ENCODE results near the gene S1PR4.
A peak's percentile ranks its signal among the peaks of the same experiment; 100 is the strongest.

Gene S1PR4

GRCh38 chr19:3178377-3178972, at the start of gene S1PR4:
S1PR4 (plus strand) TSS chr19:3178769; CDS start chr19:3178793, 24 bp downstream.
- DNase-seq = no peak

- DNase-seq = no peak
Measured at GRCh38 chr19:3129112-3129511, 49.5 kb upstream of the S1PR4 start.

GRCh38 chr19:3131168-3131567, 47.4 kb upstream of the S1PR4 start:
- no peak for DNase-seq

- DNase-seq = peak in 9 of 51 donors; percentile 7 to 45 (median 15)
Measured at GRCh38 chr19:3132971-3133792, 45.4 kb upstream of the S1PR4 start.

GRCh38 chr19:3133793-3134116, 44.8 kb upstream of the S1PR4 start:
- DNase-seq = no peak

GRCh38 chr19:3135961-3136683, 42.4 kb upstream of the S1PR4 start, which contains the start of gene GNA15:
GNA15 (plus strand) TSS chr19:3136033; CDS start chr19:3136451, 418 bp downstream.
- peak in 1 of 51 donors; percentile 11 for DNase-seq

- DNase-seq = no peak
Measured at GRCh38 chr19:3136684-3137055, 41.9 kb upstream of the S1PR4 start.

GRCh38 chr19:3137119-3137518, 41.5 kb upstream of the S1PR4 start:
- DNase-seq = no peak

GRCh38 chr19:3138268-3138667, 40.3 kb upstream of the S1PR4 start:
- no peak for DNase-seq

GRCh38 chr19:3140667-3141038, 37.9 kb upstream of the S1PR4 start:
- no peak for DNase-seq

- DNase-seq = no peak
Measured at GRCh38 chr19:3142292-3142670, 36.3 kb upstream of the S1PR4 start.

GRCh38 chr19:3142781-3143337, 35.7 kb upstream of the S1PR4 start:
- no peak for DNase-seq

GRCh38 chr19:3145909-3146676, 32.5 kb upstream of the S1PR4 start:
- DNase-seq = peak in 4 of 51 donors; percentile 9 to 28 (median 12)

GRCh38 chr19:3146677-3147100, 31.9 kb upstream of the S1PR4 start:
- DNase-seq = no peak

- DNase-seq = no peak
Measured at GRCh38 chr19:3148503-3148902, 30.1 kb upstream of the S1PR4 start.

GRCh38 chr19:3149089-3149488, 29.5 kb upstream of the S1PR4 start:
- no peak for DNase-seq

- DNase-seq = no peak
Measured at GRCh38 chr19:3149526-3150505, 28.8 kb upstream of the S1PR4 start.

- DNase-seq = no peak
Measured at GRCh38 chr19:3150739-3151329, 27.7 kb upstream of the S1PR4 start.

- no peak for DNase-seq
Measured at GRCh38 chr19:3151563-3152418, 26.8 kb upstream of the S1PR4 start.
